GM20431 (cell line): ENCODE measurements around the gene TICAM1.
"Not testable (repeated sequence)": the region's sequence is repeated elsewhere in the genome, so short reads cannot be mapped to it uniquely, and the experiment has no call there.

Source experiments
- in situ Hi-C: fragments of 300-500 bp; cut with MseI, MboI; formaldehyde crosslinking; loops from one replicate; pipeline ENCODE4 v1.15.0; 2020; ENCODE audit warnings: low sequenced_read_pairs; ENCODE audit not compliant: unreplicated experiment

TICAM1 gene

GRCh38 chr19:4847190-4847973 is 15.9 kb upstream of the TICAM1 start:
- in situ Hi-C loops = no loop called here

GRCh38 chr19:4845975-4846374 is 14.5 kb upstream of the TICAM1 start:
- in situ Hi-C loops = not testable (repeated sequence)

DNA sequence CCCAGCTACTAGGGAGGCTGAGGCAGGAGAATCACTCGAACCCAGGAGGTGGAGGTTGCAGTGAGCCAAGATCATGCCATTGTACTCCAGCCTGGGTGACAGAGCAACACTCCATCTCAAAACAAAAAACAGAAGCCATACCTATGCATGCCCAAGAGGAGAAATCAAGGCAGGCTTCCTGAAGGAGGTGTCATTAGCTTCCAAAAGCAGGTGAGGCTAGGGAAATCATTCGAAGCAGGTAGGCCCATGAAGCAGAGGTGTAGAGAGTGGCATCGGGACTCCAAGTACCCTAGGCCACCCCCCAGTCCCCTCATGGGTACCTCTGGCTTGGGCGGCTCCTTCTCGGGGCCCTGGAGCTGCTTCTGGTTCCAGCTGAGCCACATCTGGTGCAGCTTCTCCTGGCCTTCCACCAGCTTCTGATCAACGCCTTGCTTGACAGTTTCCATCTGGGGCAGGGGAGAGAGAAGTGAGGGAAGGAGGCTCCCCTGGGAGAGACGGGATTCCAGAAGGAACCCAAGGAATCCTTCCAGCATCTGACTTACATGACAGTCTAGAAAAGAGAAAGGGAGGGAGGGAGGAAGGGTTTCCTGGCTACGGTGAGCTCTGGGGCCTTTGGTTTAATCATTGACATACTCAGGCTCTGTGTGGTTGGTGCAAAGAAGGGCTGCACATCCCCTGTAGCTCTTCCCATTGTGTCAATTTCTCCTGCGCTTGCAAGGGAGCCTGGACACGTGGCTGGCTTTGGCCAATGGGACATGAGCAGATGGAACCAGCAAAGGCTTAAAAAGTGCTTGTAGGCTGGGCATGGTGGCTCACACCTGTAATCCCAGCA is 13.1 kb upstream of the TICAM1 start:
- in situ Hi-C loops = no loop called here

DNA sequence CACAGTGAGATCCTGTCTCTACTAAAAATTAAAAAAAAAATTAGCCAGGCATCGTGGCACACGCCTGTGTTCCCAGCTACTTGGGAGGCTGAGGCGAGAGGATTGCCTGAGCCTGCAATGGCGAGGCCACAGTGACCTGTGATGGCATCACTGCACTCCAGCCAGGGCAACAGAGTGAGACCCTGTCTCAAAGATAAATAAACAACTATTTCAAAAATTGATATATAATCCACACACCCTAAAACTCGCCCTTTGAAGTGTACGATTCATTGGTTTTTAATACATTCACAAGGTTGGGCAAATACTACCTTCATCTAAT is 12.1 kb upstream of the TICAM1 start:
- in situ Hi-C loops = no loop called here

- in situ Hi-C loops = no loop called here
These were observed 7.7 kb upstream of the TICAM1 start for GRCh38 chr19:4839192-4839591.

DNA sequence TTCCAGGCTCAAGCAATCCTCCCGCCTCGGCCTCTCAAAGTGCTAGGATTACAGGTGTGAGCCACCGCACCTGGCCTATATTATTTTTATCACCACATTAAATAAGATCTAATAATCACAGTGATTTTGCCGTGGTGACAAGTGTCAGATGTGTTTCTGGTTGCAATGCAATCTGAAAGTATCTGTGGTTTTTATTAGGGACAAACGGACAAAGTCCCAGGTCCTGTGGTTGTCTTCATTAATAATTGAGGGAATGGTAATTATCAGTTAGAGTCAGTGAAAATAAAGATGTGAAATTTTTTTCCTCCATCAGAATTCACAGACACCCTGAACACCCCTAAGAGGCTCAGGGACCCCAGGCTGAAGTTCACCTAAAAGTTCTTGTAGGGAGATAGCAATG is 1.3 kb upstream of the TICAM1 start:
- in situ Hi-C loops = no loop called here

DNA sequence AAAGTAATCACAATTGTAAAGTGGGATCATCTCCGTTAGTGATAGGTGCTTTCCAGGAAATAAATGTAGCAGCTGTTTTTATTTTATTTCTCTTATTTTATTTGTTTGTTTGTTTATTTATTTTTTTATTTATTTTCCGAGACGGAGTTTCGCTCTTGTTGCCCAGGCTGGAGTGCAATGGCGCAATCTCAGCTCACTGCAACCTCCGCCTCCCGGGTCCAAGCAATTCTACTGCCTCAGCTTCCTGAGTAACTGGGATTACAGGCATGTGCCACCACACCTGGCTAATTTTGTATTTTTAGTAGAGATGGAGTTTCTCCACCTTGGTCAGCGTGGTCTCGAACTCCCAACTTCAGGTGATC is 448 bp upstream of the TICAM1 start:
- in situ Hi-C loops = not testable (repeated sequence)

GRCh38 chr19:4830768-4831265 is 695 bp downstream of the TICAM1 start:
- in situ Hi-C loops = no loop called here

DNA sequence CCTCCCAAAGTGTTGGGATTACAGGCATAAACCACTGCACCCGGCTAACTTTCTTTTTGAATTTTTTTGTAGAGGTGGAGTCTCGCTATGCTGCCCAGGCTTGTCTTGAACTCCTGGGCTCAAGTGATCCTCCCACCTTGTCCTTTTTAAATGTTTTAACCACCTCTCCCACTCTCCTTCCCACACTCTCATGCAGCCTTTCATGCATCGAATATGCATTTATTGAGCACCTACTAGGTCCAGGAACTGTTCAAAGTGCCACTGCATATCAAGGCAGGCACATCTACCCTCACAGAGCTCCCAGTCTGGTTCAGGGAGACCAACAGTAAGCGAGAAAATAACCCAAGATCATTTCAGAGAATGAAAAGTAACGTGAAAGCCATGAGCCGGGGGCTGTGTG is 1.2 kb downstream of the TICAM1 start:
- in situ Hi-C loops = no loop called here

GRCh38 chr19:4829001-4829712 is 2.4 kb downstream of the TICAM1 start:
- in situ Hi-C loops = no loop called here

DNA sequence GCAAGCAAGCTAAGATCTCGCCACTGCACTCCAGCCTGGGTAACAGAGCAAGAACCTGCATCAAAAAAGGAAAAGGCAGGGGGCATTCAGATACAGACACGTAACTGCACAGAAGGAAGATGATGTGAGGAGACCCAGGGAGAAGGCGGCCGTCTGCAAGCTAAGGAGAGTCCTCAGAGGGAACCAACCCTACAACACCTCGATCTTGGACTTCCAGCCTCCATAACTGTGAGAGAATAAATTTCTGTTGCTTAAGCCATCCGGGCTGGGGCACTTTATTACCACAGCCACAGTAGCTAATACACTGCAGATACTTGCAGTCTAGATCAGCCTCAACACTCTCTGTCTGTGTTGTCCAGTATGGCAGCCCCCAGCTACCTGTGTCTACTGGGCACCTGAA is 7.9 kb downstream of the TICAM1 start:
- in situ Hi-C loops = no loop called here

- in situ Hi-C loops = not testable (repeated sequence)
These were observed 9.2 kb downstream of the TICAM1 start for GRCh38 chr19:4822354-4822753.

DNA sequence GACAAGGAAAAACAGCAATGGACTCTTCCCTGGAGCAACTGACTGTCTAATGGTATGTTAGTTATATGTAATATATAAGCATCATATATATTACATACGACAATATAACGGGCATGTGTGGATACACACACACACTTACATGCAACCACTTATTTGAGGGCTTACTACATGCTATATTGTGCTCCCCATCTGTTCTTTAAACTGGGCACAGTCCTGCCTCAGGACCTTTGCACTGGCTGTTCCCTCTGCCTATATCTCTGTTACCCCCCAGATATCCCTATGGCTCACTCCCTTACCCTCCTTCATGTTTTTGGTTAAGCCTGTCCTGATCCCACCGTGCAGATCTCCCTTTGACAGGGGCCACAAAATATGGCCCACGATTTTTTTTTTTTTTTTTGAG is 10.2 kb downstream of the TICAM1 start:
- in situ Hi-C loops = no loop called here

GRCh38 chr19:4817467-4818277 is 13.8 kb downstream of the TICAM1 start:
- in situ Hi-C loops = no loop called here

DNA sequence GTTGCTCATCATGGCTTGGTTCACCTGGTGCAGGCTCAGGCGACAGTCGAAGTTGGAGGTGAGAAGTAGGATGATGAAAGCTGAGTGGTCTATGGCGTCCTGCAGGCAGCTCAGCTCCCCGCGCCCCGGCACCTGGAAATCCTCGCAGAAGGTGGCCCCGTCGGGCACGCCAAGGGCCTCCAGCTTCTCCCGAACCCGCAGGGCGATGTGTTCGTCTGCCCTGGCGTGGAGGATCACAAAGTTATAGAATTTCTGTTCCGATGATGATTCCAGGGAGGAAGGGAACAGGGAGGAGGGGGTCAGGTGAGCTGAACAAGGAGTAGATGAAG is 14.6 kb downstream of the TICAM1 start:
- in situ Hi-C loops = no loop called here

- in situ Hi-C loops = no loop called here
These were observed 15.1 kb downstream of the TICAM1 start for GRCh38 chr19:4816202-4816949.

- in situ Hi-C loops = no loop called here
These were observed 15.9 kb downstream of the TICAM1 start for GRCh38 chr19:4815426-4816201.

- in situ Hi-C loops = no loop called here
These were observed 16.7 kb downstream of the TICAM1 start for GRCh38 chr19:4814625-4815425.
